ENCODE data around the gene GRK7. TPM values are rescaled to one million over a fixed set of nuclear protein-coding genes. Genes with fewer than 3 reads are reported as not detected.

Gene GRK7, protein sequence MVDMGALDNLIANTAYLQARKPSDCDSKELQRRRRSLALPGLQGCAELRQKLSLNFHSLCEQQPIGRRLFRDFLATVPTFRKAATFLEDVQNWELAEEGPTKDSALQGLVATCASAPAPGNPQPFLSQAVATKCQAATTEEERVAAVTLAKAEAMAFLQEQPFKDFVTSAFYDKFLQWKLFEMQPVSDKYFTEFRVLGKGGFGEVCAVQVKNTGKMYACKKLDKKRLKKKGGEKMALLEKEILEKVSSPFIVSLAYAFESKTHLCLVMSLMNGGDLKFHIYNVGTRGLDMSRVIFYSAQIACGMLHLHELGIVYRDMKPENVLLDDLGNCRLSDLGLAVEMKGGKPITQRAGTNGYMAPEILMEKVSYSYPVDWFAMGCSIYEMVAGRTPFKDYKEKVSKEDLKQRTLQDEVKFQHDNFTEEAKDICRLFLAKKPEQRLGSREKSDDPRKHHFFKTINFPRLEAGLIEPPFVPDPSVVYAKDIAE (N-terminal part only)
- polyA plus RNA-seq (ENCODE audit: insufficient read length in 12 of 12) = under 1 TPM in 5 of 12 donors, not detected in 7; 0.05 to 0.20 (median 0.08) TPM
- long read RNA-seq, donor 1 = 0 reads
- long read RNA-seq, donor 2 = 0 reads
- long read RNA-seq, donor 3 = 0 reads
- long read RNA-seq, donor 4 = 0 reads
- long read RNA-seq, donor 5 = 0 reads
- long read RNA-seq, donor 6 = 0 reads
- long read RNA-seq, donor 7 = 0 reads
- long read RNA-seq, donor 8 = 0 reads
- long read RNA-seq, donor 9 = 0 reads
- long read RNA-seq, donor 10 = 0 reads
- long read RNA-seq, donor 11 = 0 reads

- no peak for DNase-seq
Observed at GRCh38 chr3:141763088-141763750, at the start of gene GRK7. Gene GRK7, plus strand, starts transcription at chr3:141763408. Its CDS starts 14,877 bp downstream, at chr3:141778285.

- no peak for DNase-seq
Observed at GRCh38 chr3:141714671-141715070, 48.5 kb upstream of the GRK7 start.

DNA sequence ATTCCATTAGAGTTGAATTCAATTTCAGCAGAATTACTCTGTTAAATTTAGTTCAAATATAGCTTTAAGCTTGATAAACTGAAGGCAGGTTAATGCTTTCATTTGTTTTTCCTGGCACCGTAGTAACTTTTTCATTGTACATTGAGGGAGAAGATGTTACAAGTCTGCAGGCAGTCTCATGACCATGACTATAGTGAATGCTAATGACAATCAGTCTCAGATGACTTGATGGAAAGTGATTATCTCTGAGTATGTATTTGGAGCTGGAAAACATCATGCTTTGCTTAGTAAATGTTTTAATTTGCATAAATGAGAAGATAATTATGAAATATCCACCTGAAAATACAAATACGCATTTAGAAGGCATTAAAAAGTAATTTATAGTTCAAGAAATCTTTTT, 41.1 kb upstream of the GRK7 start:
- no peak for DNase-seq

DNA sequence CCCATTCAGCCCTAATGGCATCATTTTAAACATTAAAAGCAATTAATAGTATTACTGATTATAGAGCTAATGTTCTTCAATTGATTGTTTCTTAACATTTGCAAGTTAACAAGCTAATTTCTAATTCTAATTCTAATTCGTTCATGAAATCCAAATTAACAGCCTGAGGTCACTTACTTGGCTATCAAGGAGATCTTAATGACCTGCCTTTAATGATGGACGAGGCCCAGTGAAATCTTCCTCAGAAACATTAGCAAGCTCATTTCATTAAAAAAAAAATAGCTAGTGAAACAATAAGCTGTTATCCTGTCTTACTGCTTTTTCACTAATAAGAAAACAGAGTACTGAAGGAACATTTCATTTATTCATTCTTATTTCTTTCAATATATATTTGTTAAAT, 40.6 kb upstream of the GRK7 start:
- no peak for DNase-seq

- no peak for DNase-seq
Observed at GRCh38 chr3:141723255-141723654, 40.0 kb upstream of the GRK7 start.

DNA sequence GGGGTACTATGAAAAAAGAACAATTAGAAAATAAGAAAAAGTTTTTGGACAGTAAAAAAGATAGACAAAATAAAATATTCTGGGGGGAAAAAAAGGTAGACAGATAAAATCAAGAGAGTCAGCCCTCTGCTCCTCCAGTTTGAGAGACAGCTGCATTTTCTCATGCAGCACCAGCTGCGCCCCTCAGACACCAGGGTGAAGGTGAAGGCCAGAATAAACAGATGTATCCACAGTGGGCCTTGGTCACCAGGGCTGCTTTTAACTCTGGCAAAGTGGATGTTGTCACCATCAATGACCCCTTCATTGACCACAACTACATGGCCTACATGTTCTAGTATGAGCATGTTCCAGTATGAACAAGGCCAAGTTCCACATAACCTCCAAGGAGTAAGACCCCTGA, 39.0 kb upstream of the GRK7 start:
- DNase-seq = no peak

DNA sequence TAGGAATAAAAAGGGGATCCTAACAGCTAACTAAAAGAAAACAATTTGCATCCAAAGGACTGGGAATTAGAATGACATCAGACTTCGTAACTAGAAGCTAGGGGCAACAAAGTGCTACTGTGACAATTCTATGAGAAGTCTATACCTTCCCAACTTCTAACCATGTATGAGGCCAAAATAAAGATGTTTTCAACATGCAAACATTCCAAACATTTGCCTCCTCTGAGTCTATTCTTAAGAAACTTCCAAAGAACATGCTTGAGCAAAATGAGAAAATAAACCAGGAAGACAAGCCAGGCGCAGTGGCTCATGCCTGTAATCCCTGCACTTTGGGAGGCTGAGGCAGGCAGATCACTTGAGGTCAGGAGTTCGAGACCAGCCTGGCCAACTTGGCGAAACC, 38.2 kb upstream of the GRK7 start:
- no peak for DNase-seq

- no peak for DNase-seq
Observed at GRCh38 chr3:141726483-141726882, 36.7 kb upstream of the GRK7 start.

GRCh38 chr3:141728355-141728892, 34.8 kb upstream of the GRK7 start:
- no peak for DNase-seq

- no peak for DNase-seq
Observed at GRCh38 chr3:141729240-141729639, 34.0 kb upstream of the GRK7 start.

DNA sequence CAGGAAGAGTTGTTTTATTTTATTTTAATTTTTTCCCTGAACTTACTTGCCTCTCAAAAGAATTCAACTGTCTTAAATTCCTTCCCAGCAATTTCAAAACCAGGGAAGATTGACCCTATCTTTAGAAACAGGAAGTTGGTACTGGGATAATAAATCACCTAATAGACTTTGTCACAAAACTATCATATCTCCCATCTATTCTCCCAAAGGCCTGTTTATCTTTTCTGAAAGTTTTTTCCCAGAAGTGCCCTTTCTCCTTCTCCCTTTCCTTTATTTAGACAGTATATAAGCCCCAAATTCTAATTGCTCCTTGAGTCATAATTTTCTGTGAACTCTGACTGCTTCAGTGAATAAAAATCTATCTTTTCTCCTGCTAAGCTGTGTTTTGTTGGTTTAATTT, 28.0 kb upstream of the GRK7 start:
- no peak for DNase-seq

DNA sequence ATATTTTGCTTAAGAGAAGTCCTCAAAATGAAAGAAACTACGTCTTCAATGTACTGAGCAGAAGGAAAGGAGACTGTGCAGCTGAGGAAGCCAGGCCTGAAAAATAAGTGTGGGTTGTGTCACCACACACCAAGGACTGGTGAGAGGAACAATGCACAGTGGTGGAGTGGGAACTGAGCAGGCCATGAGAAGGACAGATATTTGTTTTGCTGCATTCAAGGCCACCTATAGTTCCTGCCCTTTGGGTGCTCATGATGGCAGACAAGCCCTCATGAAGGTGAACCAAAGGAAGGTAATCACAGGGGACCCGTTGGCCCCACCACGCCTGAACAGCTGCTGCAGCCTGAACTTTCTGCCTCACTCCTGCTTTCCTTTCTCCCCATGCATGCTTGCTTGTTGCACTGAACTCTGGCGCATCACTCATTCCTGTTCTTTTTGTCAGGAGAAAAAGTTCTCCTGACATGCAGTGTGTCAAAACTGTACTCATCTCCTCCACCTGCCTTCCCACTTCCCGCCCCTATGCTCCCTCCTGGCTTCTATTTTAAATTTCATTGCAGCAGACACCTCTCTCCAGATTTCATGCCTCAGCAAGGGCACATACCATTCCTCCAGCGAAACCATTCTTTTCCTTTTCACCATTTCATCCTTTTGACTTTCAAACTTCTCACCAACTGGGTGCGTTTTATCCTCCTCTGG, 27.3 kb upstream of the GRK7 start:
- no peak for DNase-seq

DNA sequence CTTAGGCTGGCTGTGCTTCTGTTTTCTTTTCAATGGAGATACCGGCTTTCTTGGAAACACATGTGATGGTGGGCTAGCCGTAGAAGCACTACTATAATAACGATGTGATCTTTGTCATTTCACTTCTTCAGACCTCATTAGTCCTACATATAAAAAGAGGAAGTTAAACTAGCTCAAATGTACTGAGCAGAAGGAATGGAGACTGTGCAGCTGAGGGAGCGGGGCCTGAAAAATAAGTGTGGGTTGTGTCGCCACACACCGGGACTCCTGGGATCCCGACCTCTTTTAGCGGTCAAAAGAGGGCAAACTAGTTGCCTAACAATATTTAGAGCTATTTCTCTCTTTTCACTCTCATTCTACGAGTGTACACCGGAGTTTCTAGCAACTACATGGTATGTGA, 26.1 kb upstream of the GRK7 start:
- DNase-seq = peak; percentile 2

- no peak for DNase-seq
Observed at GRCh38 chr3:141737678-141738021, 25.6 kb upstream of the GRK7 start.

GRCh38 chr3:141738022-141738890, 25.0 kb upstream of the GRK7 start, which contains the start of gene RNF7:
Gene RNF7, plus strand, starts transcription at chr3:141738298. Its CDS starts 44 bp downstream, at chr3:141738342.
- peak; percentile 95 for DNase-seq

DNA sequence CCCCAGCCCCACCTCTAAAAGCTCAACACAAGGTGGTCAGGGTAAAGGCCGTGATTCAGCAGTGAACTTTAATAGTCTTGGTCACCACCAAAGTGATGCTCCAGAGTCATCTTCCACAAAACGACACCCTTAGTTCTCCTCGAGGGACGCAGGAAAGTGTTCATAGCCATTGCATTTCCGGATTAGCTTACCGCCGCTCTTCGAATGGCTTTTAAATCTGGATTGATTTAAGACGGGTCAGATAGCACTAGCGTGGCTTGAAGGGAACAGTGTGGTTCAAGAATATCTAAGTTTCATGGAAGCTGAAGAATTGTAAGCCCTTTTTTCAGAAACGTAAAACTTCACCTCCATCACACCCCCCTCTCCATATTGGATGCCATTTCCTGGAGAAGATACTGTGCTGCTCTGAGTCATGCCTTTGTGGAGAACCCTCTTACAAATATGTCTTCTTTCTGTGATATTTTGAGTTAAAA, 24.3 kb upstream of the GRK7 start:
- DNase-seq = peak; percentile 44

- DNase-seq = no peak
Observed at GRCh38 chr3:141739731-141740130, 23.5 kb upstream of the GRK7 start.

DNA sequence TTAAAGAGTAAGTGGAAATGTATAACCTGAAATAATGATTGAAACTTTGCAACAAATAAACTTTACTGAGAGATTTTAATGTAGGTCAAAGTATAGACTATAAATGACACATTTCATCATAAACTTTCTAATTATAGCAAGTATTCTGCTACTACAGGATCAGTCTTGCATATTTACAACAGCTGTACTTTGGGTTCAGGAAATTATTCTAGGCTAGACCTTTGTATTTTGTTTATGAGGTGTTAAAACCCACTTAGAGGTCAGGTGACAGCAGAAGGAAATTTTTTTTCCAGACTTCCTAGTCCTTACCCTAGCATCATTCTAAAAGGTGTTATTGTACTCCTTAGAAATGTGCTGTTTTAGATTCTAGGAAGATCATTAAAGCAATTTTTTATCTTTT, 22.9 kb upstream of the GRK7 start:
- DNase-seq = no peak

- DNase-seq = no peak
Observed at GRCh38 chr3:141743305-141743704, 19.9 kb upstream of the GRK7 start.

GRCh38 chr3:141746962-141747361, 16.2 kb upstream of the GRK7 start:
- DNase-seq = no peak

DNA sequence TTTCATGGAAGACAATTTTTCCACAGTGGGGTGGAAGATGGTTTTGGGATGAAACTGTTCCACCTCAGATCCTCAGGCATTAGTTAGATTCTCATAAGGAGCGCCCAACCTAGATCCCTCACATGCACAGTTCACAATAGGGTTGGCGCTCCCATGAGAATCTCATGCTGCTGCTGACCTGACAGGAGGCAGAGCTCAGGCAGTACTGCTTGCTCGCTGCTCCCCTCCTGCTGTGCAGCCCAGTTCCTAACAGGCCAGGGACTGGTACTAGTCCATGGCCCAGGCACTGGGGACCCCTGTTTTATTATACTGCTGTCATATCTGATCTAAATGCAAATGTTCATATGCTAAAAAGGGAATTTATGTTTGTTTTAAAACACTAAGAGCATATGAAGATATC, 9.8 kb upstream of the GRK7 start:
- DNase-seq = no peak
